Vagina (tissue), 2 donors: Measurements from ENCODE around the gene RTF1. TPM values are rescaled to one million over a fixed set of nuclear protein-coding genes. Genes with fewer than 3 reads are reported as not detected.
A peak's percentile ranks its signal among the peaks of the same experiment; 100 is the strongest.

ENCODE experiments used
- DNase-seq, 2 donors: peaks; one replicate each; pipeline ENCODE4 v3.0.0-alpha.2; 2017; ENCODE audit errors: extremely low spot score in 2 of 2
- H3K27ac ChIP-seq: fragments of 200-600 bp; sonication (generic); one replicate; pipeline ENCODE4 v1.5.1; 2019
- H3K27me3 ChIP-seq: fragments of 200-600 bp; sonication (generic); one replicate; pipeline ENCODE4 v1.5.1; 2019
- H3K36me3 ChIP-seq, 2 donors: fragments of 200-600 bp; sonication (generic); one replicate each; pipeline ENCODE4 v1.5.1; 2017 to 2019
- H3K4me1 ChIP-seq: fragments of 200-600 bp; sonication (generic); one replicate; pipeline ENCODE4 v1.5.1; 2019
- H3K4me3 ChIP-seq, 2 donors: fragments of 200-600 bp; sonication (generic); 1 replicate in 1 of 2; 2 replicates in 1 of 2; pipeline ENCODE4 v1.5.1; 2016 to 2019
- H3K9me3 ChIP-seq: fragments of 200-600 bp; sonication (generic); one replicate; pipeline ENCODE4 v1.5.1; 2019
- POLR2A ChIP-seq, 2 donors: fragments of 450-650 bp; IDR thresholded peaks; one replicate each; pipeline ENCODE4 v1.6.1; 2017; ENCODE audit warnings: antibody characterized with exemption in 2 of 2, mild to moderate bottlenecking in 2 of 2, moderate library complexity in 2 of 2
- POLR2AphosphoS5 ChIP-seq, 2 donors: sonication (generic); formaldehyde crosslinking; IDR thresholded peaks; one replicate each; pipeline ENCODE4 v1.9.0; 2017; ENCODE audit warnings: antibody characterized with exemption in 2 of 2, mild to moderate bottlenecking in 2 of 2, low read depth in 1 of 2; ENCODE audit not compliant: insufficient read depth in 1 of 2
- intact Hi-C: fragments of 100-400 bp; cut with DNase I; formaldehyde crosslinking; loops from one replicate; pipeline ENCODE4 v1.15.1; 2023
- total RNA-seq: library from RNA; depleted of rRNA; stranded (reverse); fragments of >200 nt; gene quantifications from one replicate; pipeline ENCODE4 v1.2.3, GENCODE V29; 2016
- TF ChIP-seq, protein P1 (sequence below), 3 experiments: fragments of 450-650 bp in 2 of 3; fragments of 200-600 bp in 1 of 3; sonication (generic) in 1 of 3; IDR thresholded peaks; one replicate each; pipeline ENCODE4 v1.5.1; 2017 to 2019; ENCODE audit warnings: antibody characterized with exemption in 3 of 3, mild to moderate bottlenecking in 2 of 3, moderate library complexity in 2 of 3

The RTF1 gene
- total RNA-seq, 1 donor from 2014 or later = 32.2 TPM

DNA sequence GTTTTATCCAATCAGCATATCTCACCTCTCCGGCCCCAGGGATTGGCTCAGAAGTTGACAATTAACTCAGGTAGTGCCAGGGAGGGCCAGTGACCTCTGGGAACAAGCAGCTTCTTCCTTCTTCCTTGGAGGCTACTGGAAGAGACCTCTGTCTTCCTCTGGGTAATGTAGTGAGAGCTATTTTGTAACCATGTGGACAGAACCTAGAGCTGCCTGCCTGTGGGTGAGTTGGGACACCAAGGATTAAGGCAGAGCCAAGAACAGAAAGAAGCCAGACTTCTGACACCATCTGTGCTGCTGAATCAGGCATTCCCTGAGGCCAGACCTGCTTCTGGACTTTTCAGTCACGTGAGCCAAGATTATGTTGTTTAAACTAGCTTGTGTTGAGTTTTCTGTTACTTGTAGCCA is 8.7 kb upstream of the RTF1 start:
- Histone ChIP-seq H3K27me3 (no peaks in the 10 kb centered on the region), H3K9me3 (no peaks in the 10 kb centered on the region), H3K4me3 (no peak overlapping the region), H3K36me3 (no peaks in the 10 kb centered on the region), H3K27ac (no peak overlapping the region), H3K4me1 (peaks cover under 1% of the 10 kb centered on the region)
- intact Hi-C loops = no loop called here
- no peak for TF ChIP-seq POLR2A (IDR thresholded peaks at IDR 0.05)
- TF ChIP-seq POLR2AphosphoS5 (IDR thresholded peaks at IDR 0.05; ENCODE audit: insufficient read depth in 1 of 2, low read depth in 1 of 2) = no peak
- TF ChIP-seq, protein P1, sequence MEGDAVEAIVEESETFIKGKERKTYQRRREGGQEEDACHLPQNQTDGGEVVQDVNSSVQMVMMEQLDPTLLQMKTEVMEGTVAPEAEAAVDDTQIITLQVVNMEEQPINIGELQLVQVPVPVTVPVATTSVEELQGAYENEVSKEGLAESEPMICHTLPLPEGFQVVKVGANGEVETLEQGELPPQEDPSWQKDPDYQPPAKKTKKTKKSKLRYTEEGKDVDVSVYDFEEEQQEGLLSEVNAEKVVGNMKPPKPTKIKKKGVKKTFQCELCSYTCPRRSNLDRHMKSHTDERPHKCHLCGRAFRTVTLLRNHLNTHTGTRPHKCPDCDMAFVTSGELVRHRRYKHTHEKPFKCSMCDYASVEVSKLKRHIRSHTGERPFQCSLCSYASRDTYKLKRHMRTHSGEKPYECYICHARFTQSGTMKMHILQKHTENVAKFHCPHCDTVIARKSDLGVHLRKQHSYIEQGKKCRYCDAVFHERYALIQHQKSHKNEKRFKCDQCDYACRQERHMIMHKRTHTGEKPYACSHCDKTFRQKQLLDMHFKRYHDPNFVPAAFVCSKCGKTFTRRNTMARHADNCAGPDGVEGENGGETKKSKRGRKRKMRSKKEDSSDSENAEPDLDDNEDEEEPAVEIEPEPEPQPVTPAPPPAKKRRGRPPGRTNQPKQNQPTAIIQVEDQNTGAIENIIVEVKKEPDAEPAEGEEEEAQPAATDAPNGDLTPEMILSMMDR (IDR thresholded peaks at IDR 0.05) = no peak
- no peak for DNase-seq

DNA sequence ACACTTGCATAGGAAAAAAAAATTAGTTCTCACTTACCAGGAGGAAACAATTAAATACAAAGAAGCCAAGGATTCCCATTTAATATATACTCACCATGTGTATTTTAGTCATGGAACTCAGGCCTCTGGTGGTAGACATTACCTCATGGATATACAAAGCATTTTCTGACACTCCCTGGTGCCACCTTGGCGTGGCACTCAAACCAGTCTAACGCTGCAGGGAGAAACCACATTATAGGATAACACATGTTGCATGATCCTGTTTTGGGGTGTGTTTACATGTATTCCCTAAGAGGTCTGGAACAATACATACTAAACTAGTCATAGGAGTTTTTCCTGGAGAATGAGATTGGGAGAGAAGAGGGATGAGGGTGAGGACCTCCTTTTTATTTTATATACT is 5.9 kb upstream of the RTF1 start:
- Histone ChIP-seq H3K27me3 (no peaks in the 10 kb centered on the region), H3K4me1 (peaks cover 7% of the 10 kb centered on the region), H3K9me3 (no peaks in the 10 kb centered on the region), H3K36me3 (no peaks in the 10 kb centered on the region), H3K4me3 (no peak overlapping the region), H3K27ac (no peak overlapping the region)
- intact Hi-C loops = no loop called here
- DNase-seq = no peak
- TF ChIP-seq POLR2AphosphoS5 (IDR thresholded peaks at IDR 0.05; ENCODE audit: insufficient read depth in 1 of 2, low read depth in 1 of 2) = no peak
- no peak for TF ChIP-seq POLR2A (IDR thresholded peaks at IDR 0.05)
- TF ChIP-seq, protein P1 (IDR thresholded peaks at IDR 0.05) = no peak

DNA sequence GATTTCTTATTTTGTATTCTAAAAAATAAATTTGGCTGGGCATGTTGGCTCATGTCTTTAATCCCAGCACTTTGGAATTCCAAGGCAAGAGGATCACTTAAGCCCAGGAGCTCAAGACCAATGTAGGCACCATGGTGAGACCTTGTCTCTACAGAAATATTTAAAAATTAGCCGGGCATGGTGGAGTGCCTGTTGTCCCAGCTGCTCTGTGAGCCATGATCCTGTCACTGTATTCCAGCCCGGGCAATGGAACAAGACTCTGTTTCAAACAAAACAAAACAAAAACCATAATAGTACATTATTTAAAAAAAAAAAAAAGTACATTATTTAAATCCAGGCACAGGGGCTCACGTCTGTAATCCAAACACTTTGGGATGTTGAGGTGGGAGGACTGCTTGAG is 5.5 kb upstream of the RTF1 start:
- Histone ChIP-seq H3K4me3 (no peak overlapping the region), H3K36me3 (no peaks in the 10 kb centered on the region), H3K27ac (no peak overlapping the region), H3K9me3 (no peaks in the 10 kb centered on the region), H3K4me1 (peaks cover 11% of the 10 kb centered on the region), H3K27me3 (no peaks in the 10 kb centered on the region)
- intact Hi-C loops = no loop called here
- TF ChIP-seq POLR2A (IDR thresholded peaks at IDR 0.05) (no peak), POLR2AphosphoS5 (IDR thresholded peaks at IDR 0.05; ENCODE audit: insufficient read depth in 1 of 2, low read depth in 1 of 2) (no peak)
- TF ChIP-seq, protein P1 (IDR thresholded peaks at IDR 0.05) = no peak
- no peak for DNase-seq

DNA sequence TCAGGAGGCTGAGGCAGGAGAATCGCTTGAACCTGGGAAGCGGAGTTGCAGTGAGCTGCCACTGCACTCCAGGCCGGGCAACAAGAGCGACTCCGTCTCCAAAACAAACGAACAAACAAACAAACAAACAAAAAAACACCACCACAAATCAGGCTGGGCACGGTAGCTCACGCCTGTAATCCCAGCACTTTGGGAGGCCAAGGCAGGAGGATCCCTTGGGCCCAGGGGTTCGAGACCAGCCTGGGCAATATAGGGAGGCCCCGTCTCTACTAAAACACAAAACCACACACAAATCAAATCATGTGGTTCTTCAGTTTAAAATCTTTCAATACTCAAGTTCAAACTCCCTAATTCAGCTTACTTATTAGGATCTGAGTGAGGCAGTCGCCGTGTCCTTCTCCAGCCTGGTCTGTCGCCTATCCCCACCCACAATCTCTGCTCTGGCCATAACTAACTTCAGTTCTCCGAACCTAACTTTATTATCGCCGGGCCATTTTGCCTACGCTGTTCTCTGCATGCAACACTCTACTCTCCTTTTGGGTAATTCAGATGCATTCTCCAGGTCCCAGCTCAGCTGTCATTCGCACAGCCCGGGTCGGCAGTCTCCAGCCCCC is 660 bp upstream of the RTF1 start:
- peak overlapping the region; percentile 68 to 78 for H3K4me3 ChIP-seq
- intact Hi-C loops = no loop called here
- no peak for DNase-seq
- H3K9me3 ChIP-seq = no peaks in the 10 kb centered on the region
- no peaks in the 10 kb centered on the region for H3K36me3 ChIP-seq
- TF ChIP-seq POLR2A (IDR thresholded peaks at IDR 0.05) (no peak), POLR2AphosphoS5 (IDR thresholded peaks at IDR 0.05; ENCODE audit: insufficient read depth in 1 of 2, low read depth in 1 of 2) (no peak)
- TF ChIP-seq, protein P1 (IDR thresholded peaks at IDR 0.05) = no peak
- H3K4me1 ChIP-seq = peaks cover 44% of the 10 kb centered on the region
- H3K27ac ChIP-seq = peak overlapping the region; percentile 72
- H3K27me3 ChIP-seq = no peaks in the 10 kb centered on the region

DNA sequence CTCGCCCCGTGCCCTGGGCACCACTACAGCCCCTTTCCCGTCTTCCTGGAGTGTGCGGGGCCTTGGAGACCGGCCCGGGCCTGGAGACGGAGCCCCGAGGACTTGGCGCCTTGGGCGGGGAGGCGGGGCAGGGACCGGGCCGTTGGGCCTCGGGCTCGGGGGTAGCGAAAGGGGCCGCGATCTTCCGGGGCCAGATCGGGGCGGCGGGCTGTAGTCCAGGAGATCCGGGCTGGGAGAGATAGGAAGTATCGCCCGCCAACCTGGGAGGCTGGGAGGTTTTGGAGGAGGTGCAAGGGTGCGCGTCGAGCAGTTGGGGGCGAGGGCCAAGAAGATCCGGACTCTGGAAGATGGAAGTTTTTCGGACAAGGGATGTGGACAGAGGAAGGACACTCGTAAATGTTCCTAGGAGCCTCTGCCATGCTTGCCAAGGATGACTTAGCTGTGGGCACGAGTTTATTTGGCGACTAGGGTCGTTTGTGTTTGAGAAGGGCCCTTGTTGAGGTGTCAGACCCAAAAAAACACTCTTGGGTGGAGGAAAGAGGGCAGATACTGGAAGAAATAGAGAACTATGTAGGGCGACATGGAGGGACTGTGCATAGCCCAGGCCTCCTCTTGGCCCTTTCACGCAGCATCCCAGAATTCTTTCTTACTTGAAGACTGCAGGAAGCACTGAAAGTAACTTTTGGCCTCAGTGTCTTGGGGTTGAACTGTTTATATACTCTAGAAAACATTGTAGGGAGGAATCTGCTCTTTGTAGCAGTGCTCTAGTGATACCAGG is 712 bp downstream of the RTF1 start:
- Histone ChIP-seq H3K27ac (peak overlapping the region; percentile 72), H3K4me1 (peaks cover 44% of the 10 kb centered on the region), H3K4me3 (peak overlapping the region; percentile 68 to 78), H3K36me3 (no peaks in the 10 kb centered on the region), H3K27me3 (no peaks in the 10 kb centered on the region), H3K9me3 (no peaks in the 10 kb centered on the region)
- intact Hi-C loops = no loop called here
- TF ChIP-seq, protein P1 (IDR thresholded peaks at IDR 0.05) = no peak
- TF ChIP-seq POLR2AphosphoS5 (IDR thresholded peaks at IDR 0.05; ENCODE audit: insufficient read depth in 1 of 2, low read depth in 1 of 2) (no peak), POLR2A (IDR thresholded peaks at IDR 0.05) (no peak)
- no peak for DNase-seq
